B cell (primary cell): ENCODE results near the gene ZNF598. TPM values are rescaled to one million over a fixed set of nuclear protein-coding genes. Genes with fewer than 3 reads are reported as not detected.

Experiments
- ATAC-seq: fragments of 200-7000 bp; cut with Tn5 transposase; one replicate; pipeline ENCODE4 v1.10.0; 2021; ENCODE audit warnings: low read depth, mild to moderate bottlenecking, moderate number of reproducible peaks, moderate library complexity
- CTCF ChIA-PET: fragments of 350-600 bp; sonication (Branson Sonifier 250); formaldehyde crosslinking; loops from one replicate; lab custom pipeline; 2021; ENCODE audit warnings: antibody characterized with exemption, inconsistent platforms; lab: Charles Lee
- POLR2A ChIA-PET: fragments of 350-600 bp; sonication (Branson Sonifier 250); formaldehyde crosslinking; loops from one replicate; lab custom pipeline; 2021; ENCODE audit warnings: antibody characterized with exemption; lab: Charles Lee
- DNase-seq: peaks from one replicate; pipeline ENCODE4 v3.0.0; 2013
- H2AFZ ChIP-seq: 2 replicates; pipeline ENCODE4 v1.6.1; 2012; ENCODE audit warnings: mild to moderate bottlenecking, low read depth, low read length; ENCODE audit not compliant: insufficient read depth, poor library complexity, severe bottlenecking
- H3K27ac ChIP-seq, 2 donors: 1 replicate in 1 of 2; 2 replicates in 1 of 2; pipeline ENCODE4 v1.5.1; 2012 to 2013; ENCODE audit warnings: low read length in 2 of 2, mild to moderate bottlenecking in 2 of 2, moderate library complexity in 1 of 2
- H3K27me3 ChIP-seq, 4 experiments: fragments of 200-600 bp in 1 of 4; sonication (generic) in 1 of 4; replicated peaks in 1 of 4; 1 replicate in 2 of 4; 2 replicates in 2 of 4; pipeline versions ENCODE4 v1.6.1 to v1.7.0; 2013 to 2016; ENCODE audit warnings: low read length in 3 of 4, mild to moderate bottlenecking in 2 of 4, mixed read lengths in 1 of 4, moderate library complexity in 1 of 4; ENCODE audit not compliant: insufficient read depth in 4 of 4, control insufficient read depth in 3 of 4; ENCODE audit errors: control extremely low read depth in 1 of 4
- H3K36me3 ChIP-seq, 2 experiments: replicated peaks in 1 of 2; 1 replicate in 1 of 2; 2 replicates in 1 of 2; pipeline versions ENCODE4 v1.6.1 to v1.7.1; 2013; ENCODE audit warnings: low read length in 1 of 2; ENCODE audit not compliant: insufficient read depth in 2 of 2, control insufficient read depth in 1 of 2; ENCODE audit errors: control extremely low read depth in 1 of 2, extremely low read depth in 1 of 2
- H3K4me1 ChIP-seq, 2 donors: fragments of 200-600 bp in 1 of 2; sonication (generic) in 1 of 2; 1 replicate in 1 of 2; 2 replicates in 1 of 2; pipeline versions ENCODE4 v1.5.1 to v1.6.1; 2013 to 2017; ENCODE audit warnings: low read length in 2 of 2; ENCODE audit not compliant: control insufficient read depth in 2 of 2, insufficient read depth in 2 of 2
- H3K4me2 ChIP-seq: replicated peaks from 2 replicates; pipeline ENCODE3; 2012; ENCODE audit warnings: mild to moderate bottlenecking, low read depth, low read length; ENCODE audit not compliant: poor library complexity, severe bottlenecking
- H3K4me3 ChIP-seq, 5 experiments: fragments of 200-600 bp in 1 of 5; sonication (generic) in 1 of 5; 1 replicate in 3 of 5; 2 replicates in 2 of 5; pipeline versions ENCODE4 v1.5.1 to v1.7.0; 2011 to 2016; ENCODE audit warnings: low read length in 4 of 5, mild to moderate bottlenecking in 4 of 5, low read depth in 2 of 5, control low read depth in 1 of 5, moderate library complexity in 1 of 5; ENCODE audit not compliant: insufficient read depth in 1 of 5; ENCODE audit errors: control extremely low read depth in 1 of 5, extremely low read depth in 1 of 5
- H3K79me2 ChIP-seq: fragments of 200-600 bp; sonication (generic); one replicate; pipeline ENCODE4 v1.6.0; 2016; ENCODE audit warnings: low read length; ENCODE audit not compliant: control insufficient read depth, insufficient read depth
- H3K9ac ChIP-seq: fragments of 200-600 bp; sonication (generic); 2 replicates; pipeline ENCODE4 v1.6.1; 2017; ENCODE audit warnings: mild to moderate bottlenecking, low read length, moderate library complexity
- H3K9me3 ChIP-seq, 3 donors: one replicate each; pipeline versions ENCODE4 v1.6.1 to v1.7.1; 2013; ENCODE audit warnings: low read length in 2 of 3; ENCODE audit not compliant: control insufficient read depth in 2 of 3, insufficient read depth in 1 of 3; ENCODE audit errors: control extremely low read depth in 1 of 3
- H4K20me1 ChIP-seq: 2 replicates; pipeline ENCODE4 v1.6.0; 2012; ENCODE audit warnings: mild to moderate bottlenecking, low read length; ENCODE audit not compliant: insufficient read depth, control insufficient read depth, poor library complexity, severe bottlenecking
- H3K27ac Mint-ChIP-seq: one replicate; pipeline ENCODE4 v1.8.0; 2021; ENCODE audit warnings: mixed read lengths
- H3K27me3 Mint-ChIP-seq: one replicate; pipeline ENCODE4 v1.8.0; 2021; ENCODE audit warnings: mixed read lengths
- H3K4me1 Mint-ChIP-seq: one replicate; pipeline ENCODE4 v1.8.0; 2021; ENCODE audit warnings: mixed read lengths
- H3K4me3 Mint-ChIP-seq: one replicate; pipeline ENCODE4 v1.8.0; 2021; ENCODE audit warnings: mixed read lengths
- H3K9me3 Mint-ChIP-seq: one replicate; pipeline ENCODE4 v1.8.0; 2022; ENCODE audit warnings: mixed read lengths; ENCODE audit not compliant: insufficient read depth
- EZH2 ChIP-seq: IDR thresholded peaks from 2 replicates; pipeline ENCODE4 v1.6.1; 2012; ENCODE audit warnings: borderline replicate concordance, low read depth, mild to moderate bottlenecking, moderate library complexity, low read length; ENCODE audit not compliant: insufficient read depth, poor library complexity, severe bottlenecking
- WGBS: methylation state at CpG from one replicate; pipeline ENCODE4 v1.1.5; 2013; ENCODE audit warnings: missing lambda C conversion rate; ENCODE audit not compliant: insufficient coverage; 5-methylcytosine and 5-hydroxymethylcytosine counted together
- intact Hi-C: fragments of 100-400 bp; cut with micrococcal nuclease; formaldehyde crosslinking; loops from one replicate; pipeline ENCODE4 v1.10.0; 2022
- polyA plus RNA-seq: library from polyadenylated mRNA; depleted of rRNA; stranded (reverse); fragments of >200 nt; gene quantifications from 2 replicates; pipeline ENCODE4 v1.2.3, GENCODE V29; 2012
- total RNA-seq, 2 donors: library from RNA; stranded (reverse); fragments of 120-200 nt in 1 of 2; gene quantifications; 1 replicate in 1 of 2; 2 replicates in 1 of 2; pipeline versions ENCODE4 v1.2.3 to v1.2.4, GENCODE V29; 2013 to 2022
- TF ChIP-seq, protein P1 (sequence below): fragments of 200-600 bp; IDR thresholded peaks from one replicate; pipeline ENCODE4 v1.8.0; 2022; ENCODE audit warnings: antibody characterized with exemption, mild to moderate bottlenecking

The ZNF598 gene
- total and polyA plus RNA-seq, 2 donors (not counting 1 experiment from before 2014, with no cell fraction given): 49.5 to 61.5 TPM

DNA sequence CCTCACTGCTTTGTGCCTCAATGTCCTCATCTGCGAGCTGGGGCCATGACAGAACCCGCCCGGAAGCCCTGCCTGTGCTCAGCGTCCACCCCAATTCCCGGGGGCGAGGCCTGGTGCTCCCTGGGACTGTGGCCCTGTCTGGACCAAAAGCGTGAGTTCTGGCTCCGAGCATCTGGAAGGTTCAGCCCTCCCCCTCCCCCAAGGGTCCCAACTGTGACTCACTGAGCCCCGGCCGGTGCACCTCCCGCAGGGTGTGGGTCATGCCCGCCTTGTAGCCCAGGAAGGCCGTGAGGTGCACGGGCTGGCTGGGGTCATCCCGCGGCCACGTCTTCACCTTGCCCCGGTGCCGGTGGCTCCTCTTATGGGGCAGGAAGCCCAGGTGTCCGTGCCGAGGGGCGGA lies 55.9 kb downstream of the ZNF598 start:
- Mint-ChIP-seq H3K27ac (no peak overlapping the region), H3K4me1 (no peaks in the 10 kb centered on the region)
- 97% methylated on average over 22 of the region's 22 CpGs for WGBS

DNA sequence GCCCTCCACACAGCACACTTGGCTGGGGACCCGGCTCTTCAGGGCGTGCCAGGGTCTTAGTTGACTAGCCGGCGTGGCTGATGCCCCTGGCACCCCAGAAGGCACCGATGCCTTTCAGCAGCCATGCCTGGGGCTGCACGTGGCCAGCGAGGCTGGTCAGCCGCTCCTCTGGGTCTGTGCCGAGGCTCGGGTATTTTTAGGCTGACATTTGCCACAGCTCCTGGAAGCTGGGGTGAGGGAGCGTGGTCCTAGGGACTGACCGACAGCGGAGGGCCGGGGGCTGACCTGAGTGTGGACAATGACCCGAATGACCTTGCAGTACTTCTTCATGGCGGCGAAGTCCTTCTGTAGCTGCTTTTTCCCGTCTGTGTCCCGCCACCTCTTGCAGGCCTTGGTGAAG lies 59.1 kb downstream of the ZNF598 start:
- CTCF ChIA-PET: no interaction called here

More for the DNA sequence above, 55.9 kb downstream of the ZNF598 start:
- Histone ChIP-seq H3K4me3 (no peak overlapping the region), H4K20me1 (no peaks in the 10 kb centered on the region), H3K9ac (no peak overlapping the region), H3K27ac (no peak overlapping the region), H2AFZ (no peak overlapping the region), H3K36me3 (no peaks in the 10 kb centered on the region), H3K4me1 (peaks cover under 1 to 2% of the 10 kb centered on the region in 2 donors), H3K79me2 (no peaks in the 10 kb centered on the region), H3K9me3 (no peaks in the 10 kb centered on the region), H3K4me2 (no peak overlapping the region), H3K27me3 (peaks cover 0 to 5% (median 0%) of the 10 kb centered on the region in 4 experiments)
- DNase-seq: no peak
- no peak for TF ChIP-seq EZH2
- TF ChIP-seq, protein P1, sequence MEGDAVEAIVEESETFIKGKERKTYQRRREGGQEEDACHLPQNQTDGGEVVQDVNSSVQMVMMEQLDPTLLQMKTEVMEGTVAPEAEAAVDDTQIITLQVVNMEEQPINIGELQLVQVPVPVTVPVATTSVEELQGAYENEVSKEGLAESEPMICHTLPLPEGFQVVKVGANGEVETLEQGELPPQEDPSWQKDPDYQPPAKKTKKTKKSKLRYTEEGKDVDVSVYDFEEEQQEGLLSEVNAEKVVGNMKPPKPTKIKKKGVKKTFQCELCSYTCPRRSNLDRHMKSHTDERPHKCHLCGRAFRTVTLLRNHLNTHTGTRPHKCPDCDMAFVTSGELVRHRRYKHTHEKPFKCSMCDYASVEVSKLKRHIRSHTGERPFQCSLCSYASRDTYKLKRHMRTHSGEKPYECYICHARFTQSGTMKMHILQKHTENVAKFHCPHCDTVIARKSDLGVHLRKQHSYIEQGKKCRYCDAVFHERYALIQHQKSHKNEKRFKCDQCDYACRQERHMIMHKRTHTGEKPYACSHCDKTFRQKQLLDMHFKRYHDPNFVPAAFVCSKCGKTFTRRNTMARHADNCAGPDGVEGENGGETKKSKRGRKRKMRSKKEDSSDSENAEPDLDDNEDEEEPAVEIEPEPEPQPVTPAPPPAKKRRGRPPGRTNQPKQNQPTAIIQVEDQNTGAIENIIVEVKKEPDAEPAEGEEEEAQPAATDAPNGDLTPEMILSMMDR: no peak
- Mint-ChIP-seq H3K9me3 (no peaks in the 10 kb centered on the region), H3K27me3 (peaks cover 7% of the 10 kb centered on the region), H3K4me3 (no peak overlapping the region)
- ChIA-PET CTCF (no interaction called here), POLR2A (no interaction called here)
- ATAC-seq: no peak
- intact Hi-C loops: no loop called here

More for the DNA sequence above, 59.1 kb downstream of the ZNF598 start:
- Histone ChIP-seq H2AFZ (no peak overlapping the region), H4K20me1 (no peaks in the 10 kb centered on the region), H3K9me3 (no peaks in the 10 kb centered on the region), H3K4me2 (no peak overlapping the region), H3K9ac (no peak overlapping the region), H3K4me3 (no peak overlapping the region), H3K36me3 (no peaks in the 10 kb centered on the region), H3K4me1 (no peaks in the 10 kb centered on the region), H3K27me3 (peaks cover 0 to 5% (median 0%) of the 10 kb centered on the region in 4 experiments), H3K27ac (no peak overlapping the region), H3K79me2 (no peaks in the 10 kb centered on the region)
- ATAC-seq (no peak), DNase-seq (no peak)
- 94% methylated on average over 19 of the region's 19 CpGs for WGBS
- H3K9me3 Mint-ChIP-seq: no peaks in the 10 kb centered on the region
- intact Hi-C loops: no loop called here
- H3K27ac Mint-ChIP-seq: no peak overlapping the region
- peaks cover 4% of the 10 kb centered on the region for H3K27me3 Mint-ChIP-seq
- no peak overlapping the region for H3K4me3 Mint-ChIP-seq
- POLR2A ChIA-PET: no interaction called here
- TF ChIP-seq, protein P1: no peak
- no peak for TF ChIP-seq EZH2
- H3K4me1 Mint-ChIP-seq: no peaks in the 10 kb centered on the region
